KOPT-K1 (cell line): ENCODE results near the gene THBS2.

Experiments
- H3K27ac ChIP-seq: fragments of 200-600 bp; sonication (generic); 2 replicates; pipeline ENCODE4 v1.5.1; 2016; ENCODE audit warnings: antibody characterized with exemption, mild to moderate bottlenecking, low read depth, low read length; ENCODE audit not compliant: poor library complexity, severe bottlenecking
- H3K36me3 ChIP-seq: fragments of 200-600 bp; sonication (generic); 2 replicates; pipeline ENCODE4 v1.5.1; 2017; ENCODE audit warnings: antibody characterized with exemption, mild to moderate bottlenecking, low read length, moderate library complexity; ENCODE audit not compliant: insufficient read depth
- H3K9me3 ChIP-seq: fragments of 200-600 bp; sonication (generic); 2 replicates; pipeline ENCODE4 v1.5.1; 2017; ENCODE audit warnings: antibody characterized with exemption, low read length, mild to moderate bottlenecking; ENCODE audit not compliant: insufficient read depth, poor library complexity, severe bottlenecking

Gene THBS2

DNA sequence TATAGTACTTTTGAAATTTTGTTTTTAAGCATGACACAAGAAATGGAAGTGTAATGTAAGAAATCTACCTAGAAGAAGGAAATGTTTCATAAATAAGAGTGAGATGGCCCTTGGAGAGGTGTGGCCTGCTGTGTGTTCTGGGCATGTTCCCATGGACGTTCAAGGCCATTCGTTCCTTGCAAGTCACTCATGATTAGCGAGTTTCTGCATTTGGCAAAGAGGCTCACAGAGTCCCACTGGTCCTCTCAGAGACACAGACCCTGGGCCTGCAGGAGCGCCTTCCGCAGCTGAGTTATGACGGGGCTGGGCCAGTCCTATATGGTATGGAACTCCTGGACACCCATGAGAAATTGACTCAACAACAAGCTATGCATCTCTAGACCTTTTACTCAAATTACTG is 7.2 kb downstream of the THBS2 start:
- Histone ChIP-seq H3K9me3 (peaks cover 26% of the 10 kb centered on the region), H3K27ac (no peak overlapping the region), H3K36me3 (no peaks in the 10 kb centered on the region)

DNA sequence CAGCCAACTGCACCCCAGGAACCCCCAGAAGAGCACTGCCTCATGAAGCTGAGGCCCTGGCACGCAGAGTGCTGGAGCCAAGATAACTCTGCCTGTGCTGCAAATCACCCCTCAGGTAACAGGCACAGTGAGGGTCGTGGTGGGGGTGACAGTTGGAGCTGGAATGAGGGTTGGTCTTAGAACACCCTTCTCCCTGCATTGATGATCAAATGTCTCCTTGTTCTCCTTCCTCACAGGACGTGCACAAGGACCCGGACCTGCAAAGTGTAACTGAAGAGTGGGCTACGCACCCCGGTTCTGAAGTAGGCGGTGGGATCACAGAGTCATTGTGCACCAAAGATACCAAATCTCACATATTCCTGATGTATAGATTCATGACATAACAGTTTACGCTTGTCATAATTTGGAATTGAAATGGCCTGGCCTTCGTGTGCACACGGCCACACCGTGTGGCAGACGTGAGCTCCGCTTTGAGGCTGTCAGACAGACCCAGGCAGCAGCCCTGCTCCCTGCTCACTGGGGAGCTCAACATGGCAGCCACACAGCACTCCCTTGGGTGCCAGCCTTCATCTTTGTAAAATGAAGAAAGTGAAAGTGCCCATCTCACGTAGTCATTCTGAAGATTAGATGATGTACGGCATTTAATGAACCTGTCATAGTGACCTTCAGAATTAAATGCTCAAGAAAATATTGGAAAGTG is 8.8 kb downstream of the THBS2 start:
- H3K27ac ChIP-seq, result no peak overlapping the region
- peaks cover 26% of the 10 kb centered on the region for H3K9me3 ChIP-seq
- no peaks in the 10 kb centered on the region for H3K36me3 ChIP-seq

DNA sequence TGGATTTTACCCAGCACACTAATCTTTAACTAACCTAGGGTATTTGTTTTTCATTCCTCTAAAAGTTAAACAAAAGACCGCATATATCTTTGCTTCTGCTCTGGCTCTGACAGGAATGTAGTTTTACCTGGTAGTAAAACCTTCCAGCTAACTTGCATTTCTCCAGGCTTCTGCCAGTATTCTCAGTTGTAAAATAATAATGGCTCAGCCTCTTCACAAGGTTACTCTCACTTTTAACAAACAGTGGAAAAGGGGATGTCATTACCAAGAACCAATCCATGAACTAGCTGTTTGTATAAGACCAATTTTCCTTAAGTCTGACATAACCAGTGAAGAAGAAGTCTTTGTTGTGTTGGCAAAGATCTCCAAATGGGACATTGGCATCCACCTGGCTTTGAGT is 10.0 kb downstream of the THBS2 start:
- H3K36me3 ChIP-seq, result no peaks in the 10 kb centered on the region
- H3K9me3 ChIP-seq, result peaks cover 23% of the 10 kb centered on the region
- H3K27ac ChIP-seq, result no peak overlapping the region

DNA sequence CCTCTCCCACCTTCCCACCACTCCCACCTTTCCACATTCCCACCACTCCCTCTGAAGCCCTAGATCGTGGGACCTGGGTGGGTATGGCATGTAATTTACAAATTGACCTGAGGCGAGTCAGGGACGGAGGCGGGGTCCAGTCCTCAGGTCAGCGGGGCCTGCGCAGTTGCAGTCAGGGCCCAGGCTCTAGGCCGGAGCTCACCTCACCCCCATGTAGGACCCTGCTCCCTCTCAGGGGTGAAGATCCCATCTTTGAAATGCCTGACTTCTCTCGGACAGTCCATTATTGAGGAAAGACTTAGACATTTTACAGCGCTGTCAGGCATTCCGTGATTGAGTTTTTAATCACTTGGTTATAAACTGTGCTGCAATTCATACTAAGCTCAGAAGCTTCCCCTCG is 10.5 kb downstream of the THBS2 start:
- Histone ChIP-seq H3K27ac (no peak overlapping the region), H3K9me3 (peaks cover 18% of the 10 kb centered on the region), H3K36me3 (no peaks in the 10 kb centered on the region)

DNA sequence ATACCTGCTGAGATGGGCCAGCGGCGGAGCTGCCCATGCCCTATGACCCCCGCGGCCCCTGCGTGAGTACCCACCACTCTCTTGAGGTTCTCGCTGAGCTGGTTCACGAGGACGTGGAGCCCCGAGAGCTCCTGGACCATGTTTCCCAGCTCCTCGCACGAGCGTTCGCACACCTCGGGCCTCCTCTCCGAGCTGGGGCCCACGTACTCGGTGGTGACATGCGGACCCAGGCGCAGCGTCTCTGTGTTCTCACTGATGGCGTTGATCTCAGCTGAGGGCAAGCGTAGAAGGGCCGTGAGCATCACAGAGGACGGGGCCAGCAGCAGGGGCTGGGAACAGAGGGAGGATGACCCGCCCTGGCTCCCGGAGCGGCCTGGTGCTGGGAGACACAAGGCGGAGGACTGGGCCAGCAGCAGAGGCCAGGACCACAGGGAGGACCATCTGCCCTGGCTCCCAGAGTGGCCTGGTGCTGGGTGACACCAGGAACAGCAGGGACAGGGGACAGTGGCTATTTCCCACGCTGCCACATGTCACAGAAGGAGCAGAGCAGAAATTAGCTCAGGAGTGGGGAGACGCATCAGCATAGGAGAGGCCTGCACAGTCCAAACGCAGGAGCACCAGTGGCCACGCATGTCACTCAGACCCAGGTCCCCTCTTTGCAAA is 11.8 kb downstream of the THBS2 start:
- H3K36me3 ChIP-seq, result no peaks in the 10 kb centered on the region
- H3K27ac ChIP-seq, result no peak overlapping the region
- H3K9me3 ChIP-seq, result peaks cover 11% of the 10 kb centered on the region

DNA sequence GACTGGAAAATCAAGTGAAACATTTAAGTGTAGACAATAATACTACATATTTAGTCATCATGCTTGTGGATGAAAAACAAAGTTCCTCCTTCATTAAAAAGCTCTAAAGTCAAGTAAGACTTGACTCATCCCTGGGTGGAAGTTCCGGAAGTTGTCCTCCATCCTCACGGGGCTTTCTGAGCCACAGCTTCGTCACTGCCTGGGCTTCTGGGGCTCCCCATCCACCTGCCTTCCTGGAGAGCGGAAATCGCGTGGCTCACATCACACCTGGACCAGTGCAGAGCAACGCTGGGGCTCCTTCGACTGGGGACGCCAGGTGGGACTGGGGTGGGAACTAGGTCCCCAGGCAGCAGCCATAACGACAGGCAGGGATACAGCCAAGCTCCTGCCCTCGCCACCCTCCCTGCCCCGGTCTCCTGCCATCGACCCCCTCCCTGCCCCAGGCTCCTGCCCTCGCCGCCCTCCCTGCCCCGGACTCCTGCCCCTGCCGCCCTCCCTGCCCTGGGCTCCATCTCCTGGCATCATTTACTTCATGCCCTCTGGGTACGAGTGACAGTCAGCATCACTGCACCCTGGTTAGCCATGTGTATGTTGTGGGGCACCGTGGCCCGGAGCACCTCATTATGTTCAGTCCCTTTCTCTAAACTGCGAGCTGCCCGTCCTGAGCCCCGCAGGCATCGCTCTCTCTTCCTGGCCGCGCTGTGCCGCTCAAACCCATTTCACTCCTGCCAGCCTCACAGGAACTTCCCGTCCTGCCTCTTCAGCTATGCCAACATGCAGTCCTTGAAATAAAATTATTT is 12.9 kb downstream of the THBS2 start:
- Histone ChIP-seq H3K36me3 (no peaks in the 10 kb centered on the region), H3K9me3 (peaks cover 15% of the 10 kb centered on the region), H3K27ac (no peak overlapping the region)

DNA sequence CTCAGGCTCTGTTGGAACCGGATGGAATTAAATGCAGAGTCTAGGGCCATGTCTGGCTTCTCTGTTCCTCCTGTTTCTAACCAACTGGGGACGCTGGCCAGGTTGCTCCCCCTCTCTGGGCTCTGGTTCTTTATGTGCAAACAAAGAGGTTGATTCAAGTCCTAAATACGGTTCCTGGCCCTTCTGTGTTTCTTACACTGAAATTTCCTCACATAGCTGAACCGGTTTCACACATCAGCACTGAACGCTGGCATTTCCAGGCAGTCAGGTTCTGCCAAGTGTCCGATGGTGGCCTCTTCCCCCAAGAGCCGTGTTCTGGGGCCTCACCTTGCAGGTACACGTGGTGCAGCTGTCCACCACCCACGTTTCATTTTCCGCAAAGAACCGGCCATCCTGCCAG is 13.5 kb downstream of the THBS2 start:
- Histone ChIP-seq H3K9me3 (peaks cover 15% of the 10 kb centered on the region), H3K27ac (no peak overlapping the region), H3K36me3 (no peaks in the 10 kb centered on the region)

DNA sequence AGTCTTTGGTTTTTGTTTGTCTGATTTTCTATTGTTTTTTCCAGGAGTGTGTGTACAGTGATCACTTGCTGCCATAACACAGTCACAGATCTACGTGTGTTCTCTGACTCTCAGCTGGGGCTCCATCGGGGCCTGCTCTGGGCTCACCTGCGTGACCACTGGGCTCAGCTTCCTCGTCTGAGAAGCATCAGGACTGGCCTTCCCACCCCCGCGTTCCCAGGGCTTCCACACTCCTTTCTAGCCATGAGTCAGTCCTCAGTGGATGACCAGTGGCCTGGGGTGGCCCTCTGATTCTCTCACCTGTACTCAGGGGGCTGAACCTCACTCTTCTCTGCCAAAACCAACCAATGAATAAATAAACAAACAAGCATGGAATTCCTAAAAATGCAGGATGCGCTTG is 14.5 kb downstream of the THBS2 start:
- Histone ChIP-seq H3K9me3 (peaks cover 18% of the 10 kb centered on the region), H3K36me3 (no peaks in the 10 kb centered on the region), H3K27ac (no peak overlapping the region)

DNA sequence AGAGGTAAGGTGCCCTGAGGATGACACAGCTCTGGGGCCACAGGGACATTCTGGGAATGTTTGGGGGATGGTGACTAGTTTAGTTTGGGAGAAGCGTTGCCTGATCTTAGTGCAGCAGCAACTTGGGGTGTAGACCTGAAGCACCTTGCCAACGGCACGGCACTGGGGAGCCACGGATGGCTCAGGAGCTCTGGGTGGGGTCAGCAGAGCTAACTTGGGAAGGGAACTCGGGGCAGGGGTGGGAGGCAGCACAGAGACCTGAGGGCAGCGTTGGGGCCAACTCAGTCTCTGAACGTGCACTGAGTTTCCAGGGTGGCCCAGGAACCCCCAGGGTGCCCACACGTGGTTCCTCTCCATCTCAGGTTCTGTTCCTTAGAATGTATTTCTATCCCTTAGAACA is 14.9 kb downstream of the THBS2 start:
- peaks cover 22% of the 10 kb centered on the region for H3K9me3 ChIP-seq
- H3K27ac ChIP-seq, result no peak overlapping the region
- H3K36me3 ChIP-seq, result no peaks in the 10 kb centered on the region

DNA sequence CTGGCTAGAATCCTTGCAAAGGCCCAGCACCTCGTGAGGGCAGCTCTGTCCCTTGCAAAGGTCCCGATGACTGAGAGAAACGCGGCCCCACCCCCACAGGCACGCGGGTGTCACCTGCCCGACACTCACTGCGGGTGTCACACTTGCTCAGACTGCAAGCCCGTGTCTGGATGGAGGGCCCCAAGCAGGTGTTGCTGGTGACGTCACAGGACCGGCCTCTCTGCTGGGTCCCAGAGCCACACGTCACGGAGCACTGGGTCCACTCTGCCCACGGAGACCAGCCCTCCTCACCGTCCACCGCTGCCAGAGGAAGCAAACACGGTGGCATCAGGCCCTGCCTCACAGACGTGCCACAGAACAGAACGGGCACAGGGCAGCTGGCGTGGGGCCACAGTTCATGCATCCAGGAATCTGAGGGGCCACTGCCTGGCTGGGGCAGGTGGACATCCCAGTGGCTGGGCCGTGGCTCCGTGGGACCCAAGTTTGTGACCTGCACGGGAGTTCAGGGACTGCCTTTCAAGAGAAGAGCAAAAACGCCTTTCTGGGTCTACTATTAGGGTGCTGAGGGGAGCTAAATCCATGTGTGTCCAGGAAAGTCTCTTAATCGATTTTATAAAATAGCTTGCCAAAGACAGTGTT is 16.0 kb downstream of the THBS2 start:
- Histone ChIP-seq H3K9me3 (peaks cover 25% of the 10 kb centered on the region), H3K27ac (no peak overlapping the region), H3K36me3 (no peaks in the 10 kb centered on the region)

DNA sequence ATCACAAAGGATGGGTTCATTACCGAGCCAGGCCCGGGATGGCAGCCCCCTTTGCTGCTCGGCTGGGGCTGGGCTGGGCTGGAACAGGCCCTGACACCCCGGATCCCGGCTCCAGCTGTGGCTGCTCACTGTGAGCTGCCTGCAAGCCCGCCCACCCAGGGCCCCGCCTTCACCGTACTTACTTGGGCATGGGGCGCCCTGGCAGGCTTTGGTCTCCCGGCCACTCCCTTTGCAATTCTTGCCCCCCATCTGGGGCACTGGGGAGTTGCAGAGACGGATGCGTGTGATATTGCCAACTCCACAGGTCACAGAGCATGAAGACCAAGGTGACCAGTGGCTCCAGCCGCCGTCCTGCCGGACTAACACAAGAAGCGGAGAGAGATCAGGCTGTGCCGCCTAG is 16.7 kb downstream of the THBS2 start:
- Histone ChIP-seq H3K36me3 (no peaks in the 10 kb centered on the region), H3K27ac (no peak overlapping the region), H3K9me3 (peaks cover 21% of the 10 kb centered on the region)

DNA sequence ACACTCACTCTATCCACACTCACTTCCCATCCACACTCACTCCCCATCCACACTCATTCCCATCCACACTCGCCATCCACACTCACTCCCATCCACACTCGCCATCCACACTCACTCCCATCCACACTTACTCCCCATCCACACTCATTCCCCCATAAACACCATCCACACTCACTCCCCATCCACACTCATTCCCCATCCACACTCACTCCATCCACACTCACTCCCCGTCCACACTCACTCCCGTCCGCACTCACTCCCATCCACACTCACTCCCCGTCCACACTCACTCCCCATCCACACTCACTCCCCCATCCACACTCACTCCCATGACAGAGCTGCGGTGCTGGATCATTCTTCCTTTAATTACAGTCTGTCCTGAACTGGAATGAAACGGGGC is 17.1 kb downstream of the THBS2 start:
- H3K27ac ChIP-seq, result no peak overlapping the region
- H3K36me3 ChIP-seq, result no peaks in the 10 kb centered on the region
- peaks cover 21% of the 10 kb centered on the region for H3K9me3 ChIP-seq

DNA sequence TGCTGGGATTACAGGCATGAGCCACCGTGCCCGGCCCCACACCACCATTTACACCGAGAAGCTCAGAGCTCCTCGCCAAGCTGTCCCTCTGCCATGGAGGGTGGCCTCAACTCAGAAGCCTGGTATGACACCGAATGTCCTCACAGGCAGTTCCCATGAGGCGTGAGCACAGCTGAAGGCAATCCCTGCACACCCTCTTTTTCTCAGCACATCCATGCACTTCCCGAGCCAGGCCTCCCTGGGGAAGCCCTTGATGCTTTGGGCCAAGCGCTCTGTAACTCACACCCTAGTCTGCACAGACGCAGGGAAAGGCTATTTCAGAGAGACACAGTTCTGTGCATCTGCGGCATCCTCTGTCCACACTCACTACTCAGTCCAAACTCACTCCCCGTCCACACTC is 18.4 kb downstream of the THBS2 start:
- Histone ChIP-seq H3K9me3 (peaks cover 21% of the 10 kb centered on the region), H3K27ac (no peak overlapping the region), H3K36me3 (no peaks in the 10 kb centered on the region)

DNA sequence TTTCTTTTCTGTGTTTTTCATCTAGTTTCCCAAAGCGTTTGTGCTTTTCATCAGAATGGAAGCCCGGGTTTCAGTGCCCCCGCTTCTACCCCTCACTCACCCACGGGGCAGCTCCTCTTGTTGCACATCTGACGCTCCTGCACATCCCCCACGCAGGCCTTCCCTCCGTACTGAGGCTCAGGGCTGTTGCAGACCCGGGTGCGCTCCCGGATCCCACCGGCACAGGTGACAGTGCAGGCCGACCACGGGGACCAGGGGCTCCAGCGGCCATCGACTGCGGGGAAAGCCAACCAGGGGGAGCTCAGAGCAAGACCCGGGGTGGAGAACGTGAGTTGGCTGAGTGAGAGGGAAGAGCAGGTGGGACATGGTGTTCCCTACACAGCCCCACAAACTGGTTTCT is 19.0 kb downstream of the THBS2 start:
- Histone ChIP-seq H3K36me3 (no peaks in the 10 kb centered on the region), H3K27ac (no peak overlapping the region), H3K9me3 (peaks cover 21% of the 10 kb centered on the region)

DNA sequence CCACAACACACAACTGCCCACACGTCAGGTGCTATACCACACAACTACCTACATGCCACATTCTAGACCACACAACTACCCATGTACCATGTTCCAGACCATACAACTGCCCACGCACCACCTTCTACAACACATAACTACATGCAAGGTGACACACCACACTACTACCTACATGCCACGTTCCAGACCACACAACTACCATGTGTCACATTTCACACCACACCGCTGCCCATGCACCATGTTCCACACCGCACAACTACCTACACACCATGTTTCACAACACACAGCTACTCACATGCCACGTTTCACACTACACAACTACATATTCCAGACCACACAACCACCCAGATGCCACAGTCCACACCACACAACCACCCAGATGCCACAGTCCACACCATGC is 19.8 kb downstream of the THBS2 start:
- Histone ChIP-seq H3K27ac (no peak overlapping the region), H3K36me3 (no peaks in the 10 kb centered on the region), H3K9me3 (peaks cover 21% of the 10 kb centered on the region)
